Gastroesophageal sphincter (tissue), 4 donors: ENCODE measurements around the gene FAM228B. TPM values are rescaled to one million over a fixed set of nuclear protein-coding genes. Genes with fewer than 3 reads are reported as not detected.

Experiments used
- ATAC-seq: fragments of 150-250 bp; one replicate; pipeline ENCODE4 v1.9.1; 2016; ENCODE audit warnings: mild to moderate bottlenecking, moderate library complexity
- H3K27ac ChIP-seq, 4 donors: fragments of 200-600 bp; sonication (generic) in 3 of 4; 1 replicate in 3 of 4; 2 replicates in 1 of 4; pipeline ENCODE4 v1.5.1; 2016 to 2019
- H3K27me3 ChIP-seq: fragments of 200-600 bp; sonication (generic); one replicate; pipeline ENCODE4 v1.5.1; 2019
- H3K36me3 ChIP-seq, 2 donors: fragments of 200-600 bp; sonication (generic); one replicate each; pipeline ENCODE4 v1.5.1; 2019; ENCODE audit warnings: control low read depth in 1 of 2
- H3K4me1 ChIP-seq, 3 donors: fragments of 200-600 bp; sonication (generic); 1 replicate in 2 of 3; 2 replicates in 1 of 3; pipeline ENCODE4 v1.5.1; 2016 to 2019; ENCODE audit warnings: control low read depth in 2 of 3
- H3K4me3 ChIP-seq, 2 donors: fragments of 200-600 bp; sonication (generic); one replicate each; pipeline ENCODE4 v1.5.1; 2019; ENCODE audit warnings: mild to moderate bottlenecking in 1 of 2, moderate library complexity in 1 of 2
- H3K9me3 ChIP-seq, 3 donors: fragments of 200-600 bp; sonication (generic); one replicate each; pipeline ENCODE4 v1.5.1; 2017 to 2019; ENCODE audit warnings: control low read depth in 2 of 3
- EP300 ChIP-seq: sonication (generic); formaldehyde crosslinking; IDR thresholded peaks from one replicate; pipeline ENCODE4 v1.6.1; 2017; ENCODE audit warnings: antibody characterized with exemption, mild to moderate bottlenecking
- POLR2A ChIP-seq, 2 donors: fragments of 450-650 bp; IDR thresholded peaks; one replicate each; pipeline ENCODE4 v1.6.1; 2017; ENCODE audit warnings: antibody characterized with exemption in 2 of 2, mild to moderate bottlenecking in 2 of 2, moderate library complexity in 1 of 2
- POLR2AphosphoS5 ChIP-seq: sonication (generic); formaldehyde crosslinking; IDR thresholded peaks from one replicate; pipeline ENCODE4 v1.6.1; 2017; ENCODE audit warnings: antibody characterized with exemption
- WGBS, 2 donors: methylation state at CpG; one replicate each; pipeline ENCODE4 v1.1.5; 2018; ENCODE audit warnings: low coverage in 1 of 2; 5-methylcytosine and 5-hydroxymethylcytosine counted together
- total RNA-seq, 4 donors: library from RNA; depleted of rRNA; stranded (reverse); fragments of >200 nt; gene quantifications; one replicate each; pipeline ENCODE4 v1.1.0, GENCODE V29; 2016
- TF ChIP-seq, protein P1 (sequence below), 4 experiments: fragments of 200-600 bp in 2 of 4; fragments of 450-650 bp in 2 of 4; sonication (generic) in 1 of 4; IDR thresholded peaks; one replicate each; pipeline ENCODE4 v1.5.1; 2017 to 2019; ENCODE audit warnings: antibody characterized with exemption in 4 of 4, mild to moderate bottlenecking in 2 of 4, moderate library complexity in 2 of 4

Gene FAM228B
- total RNA-seq, 4 donors from 2014 or later, result 24.0 to 45.5 (median 30.9) TPM

DNA sequence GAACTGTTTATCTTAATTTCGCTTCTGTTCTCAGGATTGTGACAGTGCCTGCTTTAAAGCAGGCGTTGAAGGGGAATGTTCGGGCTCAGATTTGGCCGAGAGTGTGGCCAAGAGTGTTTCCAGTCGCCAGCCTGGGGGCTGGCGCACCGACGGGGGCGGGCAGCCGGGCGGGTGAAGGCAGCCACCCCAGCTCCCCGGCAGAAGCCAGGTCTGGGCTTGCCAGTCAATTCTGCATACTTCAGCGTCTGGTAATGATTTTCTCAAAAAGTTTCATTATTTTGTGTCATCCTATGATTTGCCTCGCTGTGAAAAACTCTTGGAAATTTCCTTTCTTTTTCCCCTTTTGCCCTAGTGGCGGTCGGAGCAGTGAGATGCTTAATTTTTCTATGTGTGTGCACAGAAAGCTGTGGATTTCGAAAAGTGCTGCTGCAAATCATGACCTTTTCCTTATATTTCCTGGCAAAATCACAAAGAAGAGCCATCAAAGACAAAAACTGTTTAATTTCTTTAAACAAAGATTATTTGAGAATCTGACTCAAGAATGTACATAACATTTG, 52.4 kb downstream of the FAM228B start:
- peaks cover 8% of the 10 kb centered on the region for H3K27me3 ChIP-seq
- no peak for ATAC-seq
- TF ChIP-seq POLR2A (IDR thresholded peaks at IDR 0.05) (no peak), POLR2AphosphoS5 (no peak), EP300 (no peak)
- TF ChIP-seq, protein P1, sequence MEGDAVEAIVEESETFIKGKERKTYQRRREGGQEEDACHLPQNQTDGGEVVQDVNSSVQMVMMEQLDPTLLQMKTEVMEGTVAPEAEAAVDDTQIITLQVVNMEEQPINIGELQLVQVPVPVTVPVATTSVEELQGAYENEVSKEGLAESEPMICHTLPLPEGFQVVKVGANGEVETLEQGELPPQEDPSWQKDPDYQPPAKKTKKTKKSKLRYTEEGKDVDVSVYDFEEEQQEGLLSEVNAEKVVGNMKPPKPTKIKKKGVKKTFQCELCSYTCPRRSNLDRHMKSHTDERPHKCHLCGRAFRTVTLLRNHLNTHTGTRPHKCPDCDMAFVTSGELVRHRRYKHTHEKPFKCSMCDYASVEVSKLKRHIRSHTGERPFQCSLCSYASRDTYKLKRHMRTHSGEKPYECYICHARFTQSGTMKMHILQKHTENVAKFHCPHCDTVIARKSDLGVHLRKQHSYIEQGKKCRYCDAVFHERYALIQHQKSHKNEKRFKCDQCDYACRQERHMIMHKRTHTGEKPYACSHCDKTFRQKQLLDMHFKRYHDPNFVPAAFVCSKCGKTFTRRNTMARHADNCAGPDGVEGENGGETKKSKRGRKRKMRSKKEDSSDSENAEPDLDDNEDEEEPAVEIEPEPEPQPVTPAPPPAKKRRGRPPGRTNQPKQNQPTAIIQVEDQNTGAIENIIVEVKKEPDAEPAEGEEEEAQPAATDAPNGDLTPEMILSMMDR (IDR thresholded peaks at IDR 0.05), result no peak
- peak overlapping the region in 1 of 2 donors; percentile 3 for H3K4me3 ChIP-seq
- H3K27ac ChIP-seq, result no peak overlapping the region
- WGBS, 2 donors, result 50 to 74% methylated on average over 5 to 6 of the region's 17 CpGs
- no peaks in the 10 kb centered on the region for H3K36me3 ChIP-seq
- H3K9me3 ChIP-seq, result peaks cover 0 to 6% (median 0%) of the 10 kb centered on the region in 3 donors
- no peaks in the 10 kb centered on the region for H3K4me1 ChIP-seq

DNA sequence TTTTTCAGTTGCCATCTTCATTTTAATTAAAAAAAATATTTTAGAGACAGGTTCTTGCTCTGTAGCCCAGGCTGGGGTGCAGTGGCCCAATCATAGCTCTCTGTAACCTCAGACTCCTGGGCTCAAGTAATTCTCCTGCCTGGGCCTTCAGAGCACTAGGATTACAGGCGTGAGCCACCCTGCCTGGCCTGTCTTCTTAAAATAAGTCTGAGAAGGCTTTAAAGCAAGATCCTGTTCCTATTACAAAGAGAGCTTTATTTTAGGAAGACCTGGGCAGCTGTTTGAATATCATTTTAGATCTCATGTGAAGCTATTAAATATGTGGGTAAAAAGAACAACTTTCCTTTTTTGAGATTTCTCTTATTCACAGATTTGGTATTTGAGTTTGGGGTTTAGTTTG, 53.1 kb downstream of the FAM228B start:
- Histone ChIP-seq H3K4me1 (no peaks in the 10 kb centered on the region), H3K36me3 (no peaks in the 10 kb centered on the region), H3K27me3 (peaks cover 8% of the 10 kb centered on the region), H3K27ac (no peak overlapping the region), H3K4me3 (no peak overlapping the region), H3K9me3 (peaks cover 0 to 6% (median 0%) of the 10 kb centered on the region in 3 donors)
- TF ChIP-seq POLR2A (IDR thresholded peaks at IDR 0.05) (no peak), EP300 (no peak)
- no peak for ATAC-seq
- WGBS, 2 donors, result no CpG with 5 or more reads among the region's 1 CpG

DNA sequence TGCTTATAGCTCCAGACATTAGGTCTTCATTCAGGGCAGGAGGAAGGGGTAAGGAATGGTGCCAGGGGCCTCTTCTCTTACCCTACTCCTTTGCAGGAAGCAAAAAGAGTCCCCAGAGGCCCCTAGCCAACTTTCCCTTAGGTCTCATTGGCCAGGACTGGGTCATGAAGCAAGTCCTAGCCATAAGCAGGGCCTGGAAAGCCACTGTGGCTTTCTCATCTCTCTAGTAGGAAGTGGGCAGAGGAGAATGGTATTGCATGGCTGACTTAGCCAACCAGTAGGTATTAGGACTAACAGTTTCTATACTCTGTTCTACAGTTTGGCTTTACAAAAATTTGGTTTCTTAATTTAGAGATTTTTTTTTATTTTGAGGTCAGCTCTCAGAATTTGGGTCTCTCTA, 56.4 kb downstream of the FAM228B start:
- H3K4me1 ChIP-seq, result no peaks in the 10 kb centered on the region
- no peak overlapping the region for H3K27ac ChIP-seq
- no peak overlapping the region for H3K4me3 ChIP-seq
- TF ChIP-seq, protein P1 (IDR thresholded peaks at IDR 0.05), result no peak
- TF ChIP-seq POLR2A (IDR thresholded peaks at IDR 0.05), result no peak
- no peak for TF ChIP-seq EP300
- TF ChIP-seq POLR2AphosphoS5, result no peak
- peaks cover 5% of the 10 kb centered on the region for H3K27me3 ChIP-seq
- no peak for ATAC-seq
- H3K9me3 ChIP-seq, result peaks cover 0 to 5% (median 0%) of the 10 kb centered on the region in 3 donors
- no peaks in the 10 kb centered on the region for H3K36me3 ChIP-seq

DNA sequence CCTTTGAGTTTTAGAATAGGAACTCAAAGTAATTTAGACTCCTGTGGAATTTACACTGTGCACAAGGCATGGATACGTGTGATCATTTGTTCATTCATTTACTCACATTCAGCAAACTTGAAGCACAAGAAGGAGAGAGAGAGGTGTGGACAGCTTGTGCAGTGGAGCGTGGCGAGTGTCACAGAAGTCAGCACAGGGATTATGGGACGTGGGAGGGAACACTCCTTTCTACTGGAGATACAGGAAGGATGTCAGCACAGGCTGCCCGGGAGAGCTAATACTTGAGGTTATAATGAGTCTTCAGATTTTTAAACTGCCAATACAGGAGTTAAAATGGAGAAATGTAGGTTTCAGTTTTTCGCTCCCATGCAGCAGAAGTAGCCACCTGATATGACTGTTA, 58.6 kb downstream of the FAM228B start:
- ATAC-seq, result no peak
- Histone ChIP-seq H3K9me3 (no peaks in the 10 kb centered on the region), H3K4me1 (no peaks in the 10 kb centered on the region), H3K27ac (no peak overlapping the region), H3K4me3 (no peak overlapping the region), H3K36me3 (no peaks in the 10 kb centered on the region), H3K27me3 (no peaks in the 10 kb centered on the region)
- WGBS, 2 donors, result 88 to 90% methylated on average over 5 to 6 of the region's 6 CpGs
- no peak for TF ChIP-seq EP300
- TF ChIP-seq POLR2A (IDR thresholded peaks at IDR 0.05), result no peak
- no peak for TF ChIP-seq POLR2AphosphoS5
- TF ChIP-seq, protein P1 (IDR thresholded peaks at IDR 0.05), result no peak

DNA sequence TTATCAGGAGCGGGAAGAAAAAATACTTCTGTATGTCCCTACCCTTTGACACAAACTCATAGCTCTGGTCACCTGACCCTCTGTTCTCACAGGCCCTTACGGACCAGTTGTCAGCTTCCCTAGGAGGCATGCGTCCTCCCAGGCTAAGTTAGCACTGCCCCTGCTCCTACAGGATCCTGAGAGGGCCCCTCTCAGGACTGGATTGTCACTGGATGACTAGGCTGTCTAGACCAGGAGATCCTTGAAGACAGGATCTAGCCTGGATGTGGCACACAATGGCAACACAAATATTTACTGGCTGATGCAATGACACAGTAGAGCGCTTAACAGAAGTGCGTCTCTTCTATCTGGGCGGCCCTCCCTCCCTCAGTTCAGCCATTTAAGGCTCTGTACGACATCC, 59.2 kb downstream of the FAM228B start:
- Histone ChIP-seq H3K4me1 (no peaks in the 10 kb centered on the region), H3K9me3 (no peaks in the 10 kb centered on the region), H3K27ac (no peak overlapping the region), H3K4me3 (no peak overlapping the region), H3K36me3 (no peaks in the 10 kb centered on the region), H3K27me3 (no peaks in the 10 kb centered on the region)
- TF ChIP-seq, protein P1 (IDR thresholded peaks at IDR 0.05), result no peak
- TF ChIP-seq POLR2AphosphoS5, result no peak
- no peak for ATAC-seq
- 94% methylated on average over 5 of the region's 7 CpGs; no CpG with 5 or more reads in 1 of the 2 donors for WGBS, 2 donors
